HG03064 (cell line): Measurements from ENCODE around the gene POC1A.
"Not testable (repeated sequence)": the region's sequence is repeated elsewhere in the genome, so short reads cannot be mapped to it uniquely, and the experiment has no call there.

ENCODE experiments used
- ATAC-seq: cut with Tn5 transposase; IDR thresholded peaks from one replicate; pipeline ENCODE4 v1.9.1; 2021; ENCODE audit warnings: low read depth; ENCODE audit not compliant: unreplicated experiment

POC1A gene

DNA sequence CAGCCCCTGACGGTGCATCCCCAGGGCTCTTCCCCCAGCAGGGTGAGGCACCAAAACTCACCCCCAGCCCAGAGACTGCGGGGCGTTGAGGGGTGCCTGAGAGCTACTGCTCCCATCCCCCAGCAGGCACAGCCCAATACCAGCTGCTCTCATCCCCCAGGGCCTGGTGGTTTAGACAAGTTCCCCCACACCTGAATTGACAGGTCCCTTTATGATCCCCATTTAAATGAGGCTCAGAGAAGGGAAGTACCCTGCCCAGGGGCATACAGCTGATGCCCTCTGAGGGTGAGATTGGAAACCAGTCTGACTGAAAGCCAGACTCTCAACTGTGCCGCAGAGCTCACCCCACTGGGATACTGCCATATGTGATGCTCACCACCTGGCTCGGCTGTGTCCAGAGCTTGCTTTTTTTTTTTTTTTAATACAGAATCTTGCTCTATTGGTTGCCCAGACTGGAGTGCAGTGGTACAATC, 118.0 kb downstream of the POC1A start:
- ATAC-seq, result peak; percentile 54

DNA sequence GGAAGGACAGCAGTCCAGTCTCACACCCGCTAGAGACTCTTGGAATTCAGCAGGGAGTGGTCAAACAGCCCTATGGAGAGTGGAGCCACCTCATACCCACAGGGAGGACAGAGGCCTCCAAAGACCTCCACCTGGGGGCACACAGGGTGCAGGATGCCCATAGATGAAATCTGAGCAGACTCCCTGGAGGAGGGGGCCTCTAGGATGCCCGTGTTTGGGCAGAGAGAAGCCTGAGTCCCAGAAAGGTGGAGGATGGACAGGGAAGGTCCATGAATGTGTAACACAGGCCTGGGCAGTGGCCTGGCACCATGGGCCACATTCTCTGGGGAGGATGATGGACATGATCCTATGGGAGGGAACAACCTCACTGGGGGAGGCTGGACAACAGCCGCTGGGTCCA, 119.6 kb downstream of the POC1A start:
- ATAC-seq, result no peak

DNA sequence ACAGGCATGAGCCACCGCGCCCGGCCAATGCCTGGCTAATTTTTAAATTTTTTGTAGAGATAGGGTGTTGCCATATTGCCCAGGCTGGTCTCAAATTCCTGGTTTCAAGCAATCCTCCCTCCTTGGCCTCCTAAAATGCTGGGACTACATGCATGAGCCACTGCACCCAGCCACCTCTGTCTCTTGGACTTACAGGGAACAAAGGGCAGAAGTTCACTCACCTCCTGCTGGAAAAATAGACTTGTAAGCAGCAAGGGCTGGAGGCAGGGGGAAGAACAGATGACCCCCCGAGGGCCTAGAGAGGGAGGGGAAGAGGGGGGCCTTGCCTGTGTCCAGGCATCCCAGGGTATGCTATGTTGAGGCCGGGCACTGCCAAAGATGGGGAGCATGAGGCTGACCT, 120.0 kb downstream of the POC1A start:
- ATAC-seq, result no peak

DNA sequence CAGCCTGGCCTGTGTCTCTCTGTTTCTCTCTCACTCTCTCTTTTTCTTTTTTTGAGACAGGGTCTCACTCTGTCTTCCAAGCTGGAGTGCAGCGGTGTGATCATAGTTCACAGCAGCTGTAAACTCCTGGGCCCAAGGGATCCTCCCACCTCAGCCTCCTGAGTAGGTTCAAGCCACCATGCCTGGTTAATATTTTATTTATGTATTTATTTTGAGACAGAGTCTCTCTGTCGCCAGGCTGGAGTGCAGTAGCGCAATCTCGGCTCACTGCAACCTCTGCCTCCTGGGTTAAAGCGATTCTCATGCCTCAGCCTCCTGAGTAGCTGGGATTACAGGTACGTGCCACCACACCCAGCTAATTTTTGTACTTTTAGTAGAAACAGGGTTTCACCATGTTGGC, 120.5 kb downstream of the POC1A start:
- ATAC-seq, result not testable (repeated sequence)

DNA sequence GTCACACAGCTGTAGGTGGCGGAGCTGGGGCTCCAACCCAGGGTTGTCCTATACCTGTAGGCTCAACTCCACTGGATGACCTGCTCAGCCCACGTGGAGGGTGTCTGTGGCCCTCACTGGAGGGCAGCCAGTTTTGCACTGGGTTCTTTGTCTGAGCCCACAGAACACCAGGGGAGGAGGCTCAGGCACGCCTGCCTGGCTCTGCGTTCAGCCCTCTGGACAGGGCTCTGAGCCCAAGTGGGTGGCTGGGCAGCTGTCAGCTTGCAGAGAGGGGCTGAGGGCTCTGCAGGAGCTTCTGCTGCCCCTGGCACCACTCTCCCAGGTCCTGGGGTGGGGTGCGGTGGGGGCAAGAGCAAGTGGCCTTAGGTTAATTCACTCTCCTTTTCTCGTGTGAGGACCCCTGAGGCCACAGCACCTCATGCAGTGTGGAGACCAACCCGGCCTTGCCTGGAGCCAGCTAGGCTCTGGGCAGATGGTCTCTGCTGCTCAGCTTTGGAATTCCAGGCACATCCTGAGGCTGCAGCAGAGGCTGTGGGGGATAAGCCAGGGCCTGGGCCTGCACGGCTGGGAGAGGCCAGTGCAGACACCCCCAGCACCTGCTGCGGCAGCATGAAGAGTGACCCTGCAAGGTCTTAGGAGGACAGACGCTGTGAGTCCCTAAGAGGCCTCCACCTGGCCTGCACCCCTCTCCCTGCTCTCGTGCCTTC, 121.4 kb downstream of the POC1A start:
- ATAC-seq, result no peak

DNA sequence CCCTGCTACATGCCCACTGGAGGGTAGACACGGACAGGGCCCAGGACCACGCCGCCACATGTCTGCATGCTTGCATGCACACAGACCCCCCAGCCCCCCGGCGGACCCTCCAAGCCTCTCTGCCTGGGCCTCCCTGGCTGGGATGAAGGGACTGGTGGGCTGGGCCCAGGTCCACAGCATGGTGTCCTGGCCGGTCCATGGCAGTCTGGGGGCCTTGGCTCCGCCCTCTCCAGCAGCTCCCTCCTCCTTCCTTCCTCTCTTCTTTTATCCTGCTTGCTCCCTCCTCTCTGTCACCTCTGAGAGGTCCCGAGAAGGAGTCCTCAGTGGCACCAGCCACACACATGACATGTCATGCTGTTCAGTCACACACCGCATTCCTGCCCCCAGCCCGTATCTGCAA, 122.3 kb downstream of the POC1A start:
- no peak for ATAC-seq

DNA sequence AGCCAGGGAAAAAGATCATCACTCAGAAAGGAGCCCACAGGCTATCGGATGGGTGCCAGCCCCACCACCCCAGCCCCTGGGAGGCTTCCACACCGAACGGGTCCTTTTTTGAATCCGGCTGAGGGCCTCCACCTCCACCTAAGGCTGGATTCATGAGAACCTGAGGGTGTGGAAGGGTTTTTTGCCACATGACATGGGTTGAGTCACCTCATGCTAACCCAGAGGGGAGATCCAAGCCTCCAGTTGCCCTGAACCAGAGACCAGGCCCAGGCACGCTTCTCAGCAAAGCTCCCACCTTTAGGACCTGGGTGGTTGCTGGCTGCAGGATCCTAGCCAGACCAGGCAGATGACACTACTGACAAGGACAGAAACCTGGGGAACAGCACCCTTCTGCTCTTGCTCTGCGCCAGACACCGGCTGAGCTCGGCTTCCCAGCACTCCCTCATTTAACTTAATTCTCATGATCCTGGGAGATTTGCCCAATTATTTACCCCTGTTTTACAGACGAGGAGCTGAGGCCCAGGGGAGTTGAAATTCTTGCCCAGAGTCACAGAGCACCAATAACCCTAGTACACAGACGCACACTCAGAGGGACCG, 123.4 kb downstream of the POC1A start:
- no peak for ATAC-seq

DNA sequence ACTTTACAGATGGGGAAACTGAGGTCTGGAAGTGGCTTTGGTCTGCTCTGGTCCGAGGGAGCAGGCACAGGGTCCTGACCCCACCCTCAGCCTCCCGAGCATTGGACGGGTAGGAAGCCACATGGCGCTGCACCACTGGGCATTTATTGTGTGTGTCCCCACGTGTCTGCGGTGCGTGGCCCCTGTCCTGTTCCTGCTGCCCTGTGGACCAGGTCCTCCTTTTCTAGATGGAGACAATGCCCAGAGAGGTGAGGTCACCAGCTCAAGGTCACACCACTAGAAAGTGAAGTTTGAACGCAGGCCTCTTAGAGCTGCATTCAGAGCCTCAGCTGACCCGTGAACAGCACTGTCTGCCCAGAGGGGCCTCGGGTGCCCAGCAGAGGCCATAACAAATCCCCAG, 124.7 kb downstream of the POC1A start:
- no peak for ATAC-seq

DNA sequence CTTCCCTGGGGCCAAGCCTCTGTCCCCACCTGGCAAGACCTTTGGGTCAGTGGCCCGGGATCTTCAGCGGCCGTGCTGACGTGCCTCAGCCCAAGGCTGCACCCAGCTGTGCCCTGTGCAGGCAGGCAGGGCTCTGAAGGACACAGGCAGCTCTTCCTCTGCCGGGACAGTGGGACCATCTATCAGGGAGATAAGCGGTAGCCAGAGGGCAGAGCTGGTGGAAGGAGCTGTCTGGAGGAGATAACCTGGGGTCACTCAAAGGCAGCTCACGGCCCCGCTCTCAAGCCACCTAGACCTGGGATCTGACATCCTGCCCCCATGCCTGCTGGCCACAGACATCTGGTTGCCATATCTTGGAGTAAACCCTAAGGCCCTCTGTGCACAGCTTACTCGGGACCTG, 125.2 kb downstream of the POC1A start:
- no peak for ATAC-seq

DNA sequence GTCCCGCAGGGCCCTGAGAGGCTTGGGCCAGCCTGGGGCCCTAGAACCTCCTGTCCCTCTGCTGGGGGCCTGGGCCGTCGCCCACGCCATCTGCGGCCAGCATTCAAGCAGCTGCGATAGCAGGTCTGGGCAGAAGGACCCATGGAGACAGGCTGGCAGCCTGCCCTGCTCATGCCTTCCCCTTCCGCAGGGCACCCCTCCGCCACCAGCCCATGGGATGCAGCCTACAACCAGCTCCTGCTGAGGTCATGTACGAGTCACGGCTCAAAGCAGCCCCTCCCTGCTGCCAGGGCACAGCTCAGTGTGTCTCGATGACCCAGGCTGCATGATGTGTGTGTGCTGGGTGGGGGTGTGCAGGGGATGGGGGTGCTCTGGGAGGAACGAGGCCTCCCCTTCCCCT, 125.7 kb downstream of the POC1A start:
- ATAC-seq, result no peak

DNA sequence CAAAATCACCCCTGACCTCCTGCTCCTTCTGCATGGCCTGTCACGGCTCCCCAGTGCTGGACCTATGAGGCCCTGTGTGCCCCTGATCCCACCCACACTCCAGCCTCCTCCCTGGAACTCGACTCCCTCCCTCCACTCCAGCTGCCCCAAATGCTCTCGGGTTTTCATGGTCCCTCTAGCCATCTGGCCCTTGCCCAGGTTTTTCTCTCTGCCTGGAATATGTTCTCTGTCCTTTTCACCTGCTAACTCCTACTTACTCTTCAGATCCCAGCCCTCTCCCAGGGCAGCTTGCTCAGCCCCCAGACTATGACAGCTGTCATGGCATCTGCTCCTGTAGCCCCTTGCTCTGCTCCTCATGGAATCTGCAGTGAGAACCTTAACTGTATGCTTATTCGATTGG, 128.2 kb downstream of the POC1A start:
- ATAC-seq, result no peak

DNA sequence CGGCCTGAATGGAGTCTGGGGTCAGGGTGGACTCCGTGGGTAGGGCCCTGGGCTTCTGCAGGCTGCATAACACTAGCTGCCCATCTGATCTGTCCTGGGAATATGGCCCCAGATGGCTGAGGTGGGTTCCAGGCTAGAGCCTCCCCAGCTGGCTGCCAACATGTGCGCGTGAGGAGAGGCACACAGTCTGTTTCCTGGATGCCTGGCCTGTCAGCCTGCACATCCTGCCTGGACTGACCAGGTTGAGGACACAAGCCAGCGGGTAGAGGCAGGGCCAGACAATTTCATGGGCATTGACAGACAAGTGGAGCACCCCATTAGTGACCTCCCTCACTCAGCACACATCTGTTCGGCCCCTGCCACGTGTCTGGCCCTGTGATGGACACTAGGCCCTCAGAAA, 128.8 kb downstream of the POC1A start:
- ATAC-seq, result no peak
